ENCODE measurements around the gene MICAL2. TPM values are rescaled to one million over a fixed set of nuclear protein-coding genes. Genes with fewer than 3 reads are reported as not detected.

The MICAL2 gene
- total and polyA plus RNA-seq, 2 donors (not counting 1 experiment from before 2014, with no cell fraction given), result 0.32 to 0.40 TPM

DNA sequence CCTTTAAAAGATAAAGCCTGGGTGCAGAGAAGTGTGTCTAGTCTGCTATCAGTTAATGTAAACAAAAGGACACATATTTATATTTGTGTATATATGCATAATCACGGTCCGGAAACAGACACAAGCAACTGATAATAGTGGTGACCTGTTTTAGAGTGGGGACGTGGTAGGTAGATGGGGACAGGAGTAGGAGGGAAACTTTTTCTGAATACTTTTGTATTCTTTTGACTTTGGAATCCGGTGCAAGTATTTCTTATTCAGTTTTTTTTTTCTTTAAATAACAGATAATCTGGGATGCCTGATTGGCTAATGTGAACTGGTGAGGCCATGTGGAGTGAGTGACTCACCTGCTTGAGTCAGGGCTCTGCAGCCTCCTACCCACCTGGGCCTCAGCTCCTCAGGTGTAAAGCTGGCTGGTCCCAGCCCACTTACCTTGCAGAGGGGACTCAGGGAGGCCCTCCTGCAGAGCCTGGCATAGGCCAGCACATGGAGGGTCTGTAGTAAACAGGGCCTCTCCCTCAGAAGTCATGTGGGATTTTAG is 15.3 kb downstream of the MICAL2 start:
- no peaks in the 10 kb centered on the region for H3K9me3 ChIP-seq (ENCODE audit: control extremely low read depth in 1 of 3, control insufficient read depth in 2 of 3, insufficient read depth in 1 of 3, low read length in 2 of 3)
- intact Hi-C loops (cut with micrococcal nuclease), result no loop called here
- no peaks in the 10 kb centered on the region for H4K20me1 ChIP-seq (ENCODE audit: control insufficient read depth, insufficient read depth, low read length, poor library complexity, severe bottlenecking)
- no peaks in the 10 kb centered on the region for H3K4me1 ChIP-seq (ENCODE audit: control insufficient read depth in 2 of 2, insufficient read depth in 2 of 2, low read length in 2 of 2)
- POLR2A ChIA-PET, result no interaction called here
- TF ChIP-seq, protein P1, sequence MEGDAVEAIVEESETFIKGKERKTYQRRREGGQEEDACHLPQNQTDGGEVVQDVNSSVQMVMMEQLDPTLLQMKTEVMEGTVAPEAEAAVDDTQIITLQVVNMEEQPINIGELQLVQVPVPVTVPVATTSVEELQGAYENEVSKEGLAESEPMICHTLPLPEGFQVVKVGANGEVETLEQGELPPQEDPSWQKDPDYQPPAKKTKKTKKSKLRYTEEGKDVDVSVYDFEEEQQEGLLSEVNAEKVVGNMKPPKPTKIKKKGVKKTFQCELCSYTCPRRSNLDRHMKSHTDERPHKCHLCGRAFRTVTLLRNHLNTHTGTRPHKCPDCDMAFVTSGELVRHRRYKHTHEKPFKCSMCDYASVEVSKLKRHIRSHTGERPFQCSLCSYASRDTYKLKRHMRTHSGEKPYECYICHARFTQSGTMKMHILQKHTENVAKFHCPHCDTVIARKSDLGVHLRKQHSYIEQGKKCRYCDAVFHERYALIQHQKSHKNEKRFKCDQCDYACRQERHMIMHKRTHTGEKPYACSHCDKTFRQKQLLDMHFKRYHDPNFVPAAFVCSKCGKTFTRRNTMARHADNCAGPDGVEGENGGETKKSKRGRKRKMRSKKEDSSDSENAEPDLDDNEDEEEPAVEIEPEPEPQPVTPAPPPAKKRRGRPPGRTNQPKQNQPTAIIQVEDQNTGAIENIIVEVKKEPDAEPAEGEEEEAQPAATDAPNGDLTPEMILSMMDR (IDR thresholded peaks at IDR 0.05), result no peak
- no peak for TF ChIP-seq EZH2 (IDR thresholded peaks at IDR 0.05; ENCODE audit: borderline replicate concordance, insufficient read depth, low read depth, low read length, poor library complexity, severe bottlenecking)
- no peak overlapping the region for H3K27ac Mint-ChIP-seq
- H3K9ac ChIP-seq (ENCODE audit: low read length), result no peak overlapping the region
- H2AFZ ChIP-seq (ENCODE audit: insufficient read depth, low read depth, low read length, poor library complexity, severe bottlenecking), result no peak overlapping the region
- peaks cover 28% of the 10 kb centered on the region for H3K27me3 Mint-ChIP-seq
- no peak overlapping the region for H3K4me3 ChIP-seq (ENCODE audit: control extremely low read depth in 1 of 5, extremely low read depth in 1 of 5, insufficient read depth in 1 of 5, low read depth in 2 of 5, low read length in 4 of 5)
- H3K79me2 ChIP-seq (ENCODE audit: control insufficient read depth, insufficient read depth, low read length), result no peaks in the 10 kb centered on the region
- no peak for ATAC-seq (ENCODE audit: low read depth)
- CTCF ChIA-PET, result no interaction called here
- DNase-seq, result no peak
- no peaks in the 10 kb centered on the region for H3K36me3 ChIP-seq (replicated peaks in 1 of 2; ENCODE audit: control extremely low read depth in 1 of 2, control insufficient read depth in 1 of 2, extremely low read depth in 1 of 2, insufficient read depth in 2 of 2, low read length in 1 of 2)
- no peaks in the 10 kb centered on the region for H3K9me3 Mint-ChIP-seq (ENCODE audit: insufficient read depth)
- H3K4me2 ChIP-seq (replicated peaks; ENCODE audit: low read depth, low read length, poor library complexity, severe bottlenecking), result no peak overlapping the region
- no peak overlapping the region for H3K27ac ChIP-seq (ENCODE audit: low read length in 2 of 2)
- no peaks in the 10 kb centered on the region for H3K27me3 ChIP-seq (replicated peaks in 1 of 4; ENCODE audit: control extremely low read depth in 1 of 4, control insufficient read depth in 3 of 4, insufficient read depth in 4 of 4, low read length in 3 of 4)
- no peaks in the 10 kb centered on the region for H3K4me1 Mint-ChIP-seq
- no CpG with 5 or more reads among the region's 4 CpGs for WGBS (ENCODE audit: insufficient coverage)
- no peak overlapping the region for H3K4me3 Mint-ChIP-seq

DNA sequence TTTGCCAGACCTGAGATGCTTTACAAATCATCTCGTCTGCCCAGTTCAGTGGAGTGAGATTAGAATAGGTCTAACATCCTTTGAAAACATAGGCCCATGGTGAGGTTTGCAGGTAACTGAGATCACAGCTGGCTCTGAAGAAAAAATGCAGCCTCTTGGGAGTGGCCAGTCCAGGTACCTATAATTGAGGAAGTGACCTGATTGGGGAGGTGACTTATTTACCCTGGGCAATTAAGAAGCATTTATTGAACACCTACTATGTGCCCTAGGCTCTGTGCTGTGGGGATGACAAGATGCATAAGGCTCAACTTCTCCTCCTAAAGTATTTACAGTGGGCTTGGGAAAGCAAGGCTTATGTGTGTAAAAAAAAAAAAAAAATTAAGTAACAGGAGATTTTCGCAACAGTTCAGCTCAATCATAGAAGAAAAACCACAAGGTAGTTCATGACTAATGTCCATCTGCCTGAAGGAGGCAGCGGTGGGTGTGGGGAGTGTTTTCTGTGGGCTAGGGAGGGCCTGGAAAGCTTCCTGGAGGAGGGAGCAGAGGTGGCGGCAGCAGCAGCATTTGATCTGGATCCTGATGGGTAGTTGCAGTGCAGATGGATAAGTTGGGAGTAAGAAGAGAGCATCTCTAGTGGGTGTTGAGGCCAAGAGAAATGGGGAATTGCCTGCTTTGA is 16.1 kb downstream of the MICAL2 start:
- no peak overlapping the region for H3K4me2 ChIP-seq (replicated peaks; ENCODE audit: low read depth, low read length, poor library complexity, severe bottlenecking)
- POLR2A ChIA-PET, result no interaction called here

More for the DNA sequence above, 16.1 kb downstream of the MICAL2 start:
- Histone ChIP-seq H3K27ac (ENCODE audit: low read length in 2 of 2) (no peak overlapping the region), H4K20me1 (ENCODE audit: control insufficient read depth, insufficient read depth, low read length, poor library complexity, severe bottlenecking) (no peaks in the 10 kb centered on the region), H3K27me3 (replicated peaks in 1 of 4; ENCODE audit: control extremely low read depth in 1 of 4, control insufficient read depth in 3 of 4, insufficient read depth in 4 of 4, low read length in 3 of 4) (no peaks in the 10 kb centered on the region), H3K36me3 (replicated peaks in 1 of 2; ENCODE audit: control extremely low read depth in 1 of 2, control insufficient read depth in 1 of 2, extremely low read depth in 1 of 2, insufficient read depth in 2 of 2, low read length in 1 of 2) (no peaks in the 10 kb centered on the region), H3K4me1 (ENCODE audit: control insufficient read depth in 2 of 2, insufficient read depth in 2 of 2, low read length in 2 of 2) (no peaks in the 10 kb centered on the region), H3K9ac (ENCODE audit: low read length) (no peak overlapping the region), H3K9me3 (ENCODE audit: control extremely low read depth in 1 of 3, control insufficient read depth in 2 of 3, insufficient read depth in 1 of 3, low read length in 2 of 3) (no peaks in the 10 kb centered on the region), H3K4me3 (ENCODE audit: control extremely low read depth in 1 of 5, extremely low read depth in 1 of 5, insufficient read depth in 1 of 5, low read depth in 2 of 5, low read length in 4 of 5) (no peak overlapping the region), H2AFZ (ENCODE audit: insufficient read depth, low read depth, low read length, poor library complexity, severe bottlenecking) (no peak overlapping the region), H3K79me2 (ENCODE audit: control insufficient read depth, insufficient read depth, low read length) (no peaks in the 10 kb centered on the region)
- CTCF ChIA-PET, result no interaction called here
- no peak overlapping the region for H3K4me3 Mint-ChIP-seq
- intact Hi-C loops (cut with micrococcal nuclease), result no loop called here
- WGBS (ENCODE audit: insufficient coverage), result 67% methylated on average over 3 of the region's 4 CpGs
- no peak for DNase-seq
- peaks cover 25% of the 10 kb centered on the region for H3K27me3 Mint-ChIP-seq
- H3K4me1 Mint-ChIP-seq, result no peaks in the 10 kb centered on the region
- no peaks in the 10 kb centered on the region for H3K9me3 Mint-ChIP-seq (ENCODE audit: insufficient read depth)
- TF ChIP-seq EZH2 (IDR thresholded peaks at IDR 0.05; ENCODE audit: borderline replicate concordance, insufficient read depth, low read depth, low read length, poor library complexity, severe bottlenecking), result no peak
- TF ChIP-seq, protein P1 (IDR thresholded peaks at IDR 0.05), result no peak
- no peak for ATAC-seq (ENCODE audit: low read depth)
- H3K27ac Mint-ChIP-seq, result no peak overlapping the region

All from B cell (primary cell).